GM19468 (cell line): ENCODE data around the gene CD226.
"Not testable (repeated sequence)": the region's sequence is repeated elsewhere in the genome, so short reads cannot be mapped to it uniquely, and the experiment has no call there.

Experiments used
- ATAC-seq: cut with Tn5 transposase; IDR thresholded peaks from one replicate; pipeline ENCODE4 v1.9.1; 2021; ENCODE audit warnings: mild to moderate bottlenecking, moderate library complexity, moderate number of reproducible peaks; ENCODE audit not compliant: unreplicated experiment; ENCODE audit errors: extremely low read depth

Gene CD226

GRCh38 chr18:69929041-69929774, 18.5 kb downstream of the CD226 start:
- no peak for ATAC-seq

- ATAC-seq = no peak
Measured at GRCh38 chr18:69916412-69916811, 31.3 kb downstream of the CD226 start.

GRCh38 chr18:69908838-69909237, 38.8 kb downstream of the CD226 start:
- no peak for ATAC-seq

DNA sequence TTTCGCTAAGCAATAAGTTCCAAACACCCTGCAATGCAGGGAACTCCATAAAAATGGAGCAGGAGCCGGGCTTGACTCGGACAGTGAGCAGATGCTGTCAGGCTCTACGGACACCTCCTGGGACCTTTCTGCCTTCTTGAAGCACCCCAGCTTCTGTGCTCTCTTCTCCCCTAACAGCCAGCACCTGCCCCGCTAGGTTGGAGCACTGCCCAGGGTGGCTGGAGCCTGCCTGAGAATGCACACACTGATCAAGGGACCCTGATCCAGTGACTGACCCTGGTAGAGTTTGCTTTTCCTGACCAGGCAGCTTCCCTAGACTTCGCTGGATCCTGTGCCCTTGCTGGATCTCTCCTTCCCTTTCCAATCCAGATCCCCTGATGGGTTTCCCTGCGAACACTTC, 40.9 kb downstream of the CD226 start:
- no peak for ATAC-seq

DNA sequence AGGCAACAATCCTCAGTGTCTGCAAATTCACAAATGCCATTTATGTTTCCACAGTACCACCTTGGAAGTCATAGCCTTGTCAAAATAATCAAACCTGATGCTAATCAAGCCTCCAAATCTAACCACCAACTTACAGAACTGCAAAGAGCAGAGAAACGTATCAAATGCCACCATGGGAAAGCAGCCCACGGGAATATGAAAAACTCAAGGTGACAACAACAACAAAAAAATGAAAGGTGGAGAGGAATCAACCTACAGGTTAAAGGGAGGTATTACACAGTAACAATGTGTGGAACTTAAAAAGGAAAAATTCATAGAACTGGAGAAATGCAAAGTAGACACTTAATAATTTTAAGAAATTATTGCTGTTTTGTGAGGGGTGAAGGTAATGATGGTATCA, 46.7 kb downstream of the CD226 start:
- no peak for ATAC-seq

GRCh38 chr18:69899154-69899923, 48.3 kb downstream of the CD226 start:
- ATAC-seq = not testable (repeated sequence)

- ATAC-seq = peak; percentile 41
Measured at GRCh38 chr18:69898241-69898861, 49.3 kb downstream of the CD226 start.

DNA sequence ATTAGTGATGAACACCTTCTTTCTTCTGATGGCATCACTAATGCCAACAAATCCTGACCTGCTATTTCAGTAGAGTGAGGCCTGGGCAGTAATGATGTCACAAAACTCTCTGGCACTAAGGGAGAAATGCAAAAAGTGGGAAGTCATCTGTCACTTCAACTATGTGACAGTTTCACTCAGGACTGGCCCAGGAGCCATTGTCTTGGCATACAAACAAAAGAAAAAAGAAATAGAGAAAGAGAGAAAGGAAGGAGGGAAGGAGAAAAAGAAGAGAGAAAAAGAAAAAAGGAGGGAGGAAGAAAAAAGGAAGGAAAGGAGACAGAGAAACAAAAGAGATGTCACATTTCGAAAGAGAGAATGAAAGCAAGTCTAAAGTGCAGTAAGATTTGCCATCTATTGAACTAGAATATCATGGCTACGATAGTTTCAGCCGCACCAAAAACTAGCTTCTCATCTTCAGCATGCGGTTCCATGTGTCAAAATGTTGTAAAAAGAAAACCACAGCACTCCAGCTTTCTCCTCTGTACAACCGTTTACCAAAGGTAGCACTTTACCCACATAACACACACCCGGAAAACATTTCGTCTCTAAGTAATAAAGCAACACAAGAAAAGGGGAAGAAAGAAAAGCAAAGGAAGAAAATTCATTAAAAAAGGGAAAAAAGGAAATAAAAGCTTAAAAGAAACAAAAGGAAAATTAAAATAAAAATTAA, 50.1 kb downstream of the CD226 start:
- ATAC-seq = no peak

GRCh38 chr18:69895066-69896047, 52.3 kb downstream of the CD226 start:
- no peak for ATAC-seq

DNA sequence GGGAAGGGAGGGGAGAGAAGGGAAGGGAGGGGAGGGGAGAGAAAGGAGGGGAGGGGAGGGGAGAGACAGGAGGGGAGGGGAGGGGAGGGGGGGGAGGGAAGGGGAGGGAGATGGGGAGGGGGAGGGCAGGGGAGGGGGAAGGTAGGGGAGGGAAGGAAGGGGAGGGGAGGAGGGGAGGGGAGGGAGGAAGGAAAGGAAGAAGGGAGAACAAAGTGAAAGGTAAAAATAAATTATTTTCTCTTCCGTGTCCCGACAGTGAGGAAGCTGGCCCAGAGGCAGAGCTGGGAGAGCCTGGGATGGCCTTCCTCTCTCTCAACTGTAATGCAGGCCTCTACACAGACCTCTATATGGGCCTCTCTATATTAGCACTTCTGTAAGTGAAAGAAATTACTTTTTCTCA, 53.2 kb downstream of the CD226 start:
- ATAC-seq = no peak

DNA sequence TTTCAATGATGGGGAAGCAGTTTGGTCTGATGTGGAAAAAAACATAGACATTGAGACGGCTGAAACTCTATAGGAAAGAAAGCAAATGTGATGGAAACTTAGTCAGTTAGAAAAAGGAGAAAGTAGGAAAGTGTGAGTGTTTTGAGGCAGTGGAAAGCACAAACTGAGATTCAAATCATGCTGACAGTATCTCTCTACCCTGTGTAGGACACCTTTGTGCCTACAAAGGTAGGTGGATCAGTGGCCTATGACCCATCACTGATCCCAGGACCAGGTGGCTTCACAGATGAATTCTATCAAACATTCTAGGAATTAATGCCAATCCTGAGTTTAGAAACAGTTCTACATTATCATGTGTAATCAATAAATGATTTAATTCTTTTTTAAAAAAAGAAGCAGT, 57.1 kb downstream of the CD226 start:
- no peak for ATAC-seq

DNA sequence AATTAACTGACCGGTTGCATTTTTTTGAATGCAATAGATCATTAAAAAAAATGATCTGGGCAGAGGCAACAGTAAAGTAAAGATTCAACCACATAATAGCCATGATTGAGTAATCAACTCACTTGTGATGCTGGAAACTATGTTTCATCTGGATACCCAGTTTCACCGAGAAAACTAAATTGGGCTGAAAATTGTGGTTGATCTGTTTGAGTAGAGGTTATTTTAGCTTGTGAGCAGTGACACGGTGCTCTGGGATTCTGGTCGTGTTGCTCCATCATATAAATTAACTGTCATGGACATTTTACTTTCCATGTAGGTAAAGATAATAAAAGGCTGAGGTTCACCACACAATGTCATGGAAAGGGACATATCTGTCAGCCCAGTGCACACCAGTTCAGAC, 58.7 kb downstream of the CD226 start:
- ATAC-seq = no peak

- ATAC-seq = no peak
Measured at GRCh38 chr18:69887256-69887655, 60.4 kb downstream of the CD226 start.

DNA sequence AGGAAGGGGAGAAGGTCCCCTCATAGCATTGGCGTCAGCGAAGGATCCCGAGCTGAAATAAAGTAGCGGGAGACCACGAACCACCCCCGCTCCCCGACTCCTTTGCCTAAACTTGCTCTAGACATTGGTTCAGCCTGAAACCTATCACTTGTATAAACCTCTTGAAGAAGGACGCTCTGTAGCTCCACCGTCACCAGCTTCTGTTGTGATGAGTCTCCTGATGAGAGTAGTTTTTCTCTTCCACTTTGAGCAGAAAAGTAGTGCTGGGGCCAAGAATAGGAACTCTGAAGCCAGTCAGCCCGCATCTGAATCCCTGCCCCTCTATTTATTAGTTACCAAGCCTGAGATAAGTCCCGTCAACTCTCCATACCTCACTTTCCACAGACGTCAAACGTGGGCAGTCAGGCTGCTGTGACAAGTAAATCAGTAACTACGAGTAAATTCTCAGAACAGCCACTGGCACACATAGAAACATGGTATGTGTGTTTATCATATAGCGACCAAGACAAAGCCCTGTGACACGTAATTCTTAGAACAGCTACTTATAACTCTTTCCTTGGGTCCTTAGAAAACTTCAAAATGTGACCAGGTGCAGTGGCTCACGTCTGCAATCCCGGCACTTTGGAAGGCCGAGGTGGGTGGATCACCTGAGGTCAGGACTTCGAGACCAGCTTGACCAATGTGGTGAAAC, 61.7 kb downstream of the CD226 start:
- peak; percentile 89 for ATAC-seq

DNA sequence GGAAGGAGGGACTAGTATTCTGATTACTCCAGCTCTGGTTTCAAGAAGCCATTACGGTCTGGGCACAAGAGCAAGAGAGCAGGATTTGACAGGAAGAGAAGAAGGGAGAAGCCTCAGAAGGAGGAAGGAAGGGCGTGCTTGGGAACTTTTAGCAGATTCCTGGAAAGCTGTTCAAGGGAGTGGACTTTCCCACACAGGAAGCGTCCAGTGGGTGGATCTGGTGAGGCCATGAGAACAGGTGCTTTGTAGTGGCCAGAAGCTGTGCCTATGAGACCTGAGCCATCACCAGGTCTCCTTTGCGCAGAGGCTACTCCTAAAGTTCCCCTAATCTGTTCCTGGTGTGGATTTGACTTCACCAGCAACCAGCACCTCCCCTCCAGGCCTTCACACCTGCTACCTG, 62.3 kb downstream of the CD226 start:
- ATAC-seq = no peak

- ATAC-seq = no peak
Measured at GRCh38 chr18:69883781-69884180, 63.9 kb downstream of the CD226 start.

DNA sequence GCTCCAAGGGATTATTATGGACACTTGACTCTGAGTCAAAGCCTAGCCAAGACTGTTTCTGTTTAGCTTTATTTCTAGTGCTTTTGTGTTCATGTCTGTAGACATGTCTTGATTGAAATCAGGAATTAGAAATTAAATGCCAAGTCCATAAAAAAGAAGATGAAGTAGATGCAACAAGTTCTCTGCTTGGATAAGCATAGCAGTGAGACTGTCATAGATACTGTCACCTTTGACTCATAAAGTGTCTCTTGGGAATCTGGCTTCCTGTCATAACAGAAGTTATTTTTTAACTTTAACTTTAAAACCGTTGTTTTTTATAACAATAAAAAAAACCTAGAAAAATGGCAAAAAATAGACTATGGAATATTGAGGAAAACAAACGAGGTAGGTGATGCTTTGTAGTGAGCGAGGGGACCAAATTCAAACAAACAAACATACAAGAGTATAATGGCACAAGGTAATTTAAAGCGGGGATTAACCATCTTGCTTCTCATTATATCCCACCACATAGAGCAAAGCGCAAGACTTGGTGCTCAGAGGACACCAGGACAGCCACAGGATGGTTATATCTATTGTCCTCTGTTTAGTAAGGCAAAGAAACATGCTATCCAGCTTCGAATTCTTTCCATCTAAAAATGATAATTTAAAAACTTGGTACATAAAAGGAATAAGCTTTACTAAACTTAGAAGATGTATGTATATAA, 64.6 kb downstream of the CD226 start:
- no peak for ATAC-seq

DNA sequence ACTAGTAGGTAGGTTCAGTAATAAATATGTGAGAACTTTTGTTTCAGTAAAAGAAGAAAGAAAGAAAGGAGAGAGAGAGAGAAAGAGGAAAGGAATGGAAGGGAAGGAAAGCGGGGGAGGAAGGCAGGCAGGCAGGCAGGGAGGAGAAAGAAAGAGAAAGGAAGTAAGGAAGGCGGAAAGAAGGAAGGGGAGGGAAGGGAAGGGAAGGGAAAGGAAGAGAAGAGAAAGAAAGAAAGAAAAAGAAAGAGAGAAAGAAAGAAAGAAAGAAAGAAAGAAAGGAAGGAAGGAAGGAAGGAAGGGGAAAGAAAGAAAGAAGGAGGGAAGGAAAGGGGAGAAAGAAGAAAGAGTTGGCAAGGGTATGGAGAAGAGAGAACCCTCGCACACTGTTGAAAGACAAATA, 67.6 kb downstream of the CD226 start:
- ATAC-seq = no peak
